ENCODE data around the gene UHRF2.

DNA sequence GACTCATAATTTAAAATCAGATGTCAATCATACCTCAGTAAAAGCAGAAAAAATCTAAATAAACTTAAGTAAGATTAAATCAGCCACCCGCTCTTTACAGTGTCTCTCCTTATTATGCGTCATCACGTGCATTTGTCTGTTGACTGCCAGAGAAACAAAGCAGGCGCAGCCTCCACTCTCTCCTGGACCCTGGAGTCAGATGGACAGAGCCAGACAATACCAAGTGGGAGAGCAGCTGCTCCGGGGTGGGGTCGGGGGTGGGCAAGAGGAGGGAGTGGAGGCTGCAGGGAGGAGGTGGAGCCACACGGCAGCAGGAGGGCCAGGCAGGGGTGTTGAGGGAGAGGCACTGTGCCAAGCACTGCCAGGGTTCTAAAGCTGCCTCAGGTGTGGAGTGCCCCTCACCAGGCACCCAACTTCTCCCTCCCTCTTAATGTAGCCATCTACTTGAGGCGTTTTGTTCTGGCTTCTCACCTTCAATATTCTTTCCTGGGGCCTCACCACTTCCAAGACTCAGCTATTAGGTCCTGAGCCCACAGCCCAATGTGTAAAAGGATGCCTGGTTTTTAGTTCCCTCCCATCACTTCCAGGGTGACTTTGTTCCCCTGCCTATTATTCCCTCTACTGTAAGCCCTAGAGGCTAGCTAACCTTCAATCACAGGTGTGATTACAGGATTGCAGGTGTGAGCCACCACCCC is 136.3 kb downstream of the UHRF2 start:
- TF ChIP-seq GATA2 (IDR thresholded peaks at IDR 0.05; ENCODE audit: low read depth, low read length) (no peak), GATA3 (IDR thresholded peaks at IDR 0.05; ENCODE audit: low read depth, low read length) (no peak)
